ENCODE results near the gene HNMT.

HNMT gene

DNA sequence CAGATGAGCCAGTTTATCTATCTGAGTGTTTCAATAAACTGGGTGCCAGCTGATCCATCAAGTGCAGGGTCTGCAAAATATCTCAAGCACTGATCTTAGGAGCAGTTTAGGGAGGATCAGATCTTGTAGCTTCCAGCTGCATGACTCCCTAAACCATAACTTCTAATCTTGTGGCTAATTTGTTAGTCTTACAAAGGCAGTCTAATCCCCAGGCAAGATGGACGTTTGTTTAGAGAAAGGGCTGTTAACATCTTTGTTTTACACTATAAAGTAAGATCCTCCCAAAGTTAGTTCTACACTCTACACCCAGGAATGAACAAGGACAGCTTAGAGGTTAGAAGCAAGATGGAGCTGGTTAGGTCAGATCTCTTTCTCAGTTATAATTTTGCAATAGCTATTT is 28.7 kb upstream of the HNMT start:
- Histone ChIP-seq H3K4me3 (ENCODE audit: insufficient read depth, low read depth, low read length, poor library complexity, severe bottlenecking) (no peak overlapping the region), H3K4me1 (ENCODE audit: control insufficient read depth, insufficient read depth, low read length, poor library complexity, severe bottlenecking) (no peaks in the 10 kb centered on the region), H3K9me3 (ENCODE audit: control insufficient read depth, low read length) (no peaks in the 10 kb centered on the region), H3K36me3 (ENCODE audit: control insufficient read depth, insufficient read depth, low read length) (no peaks in the 10 kb centered on the region), H3K27me3 (replicated peaks; ENCODE audit: control insufficient read depth, insufficient read depth, low read length, poor library complexity, severe bottlenecking) (no peaks in the 10 kb centered on the region), H3K27ac (ENCODE audit: insufficient read depth, low read length, poor library complexity, severe bottlenecking) (no peak overlapping the region)
- no peak for DNase-seq

DNA sequence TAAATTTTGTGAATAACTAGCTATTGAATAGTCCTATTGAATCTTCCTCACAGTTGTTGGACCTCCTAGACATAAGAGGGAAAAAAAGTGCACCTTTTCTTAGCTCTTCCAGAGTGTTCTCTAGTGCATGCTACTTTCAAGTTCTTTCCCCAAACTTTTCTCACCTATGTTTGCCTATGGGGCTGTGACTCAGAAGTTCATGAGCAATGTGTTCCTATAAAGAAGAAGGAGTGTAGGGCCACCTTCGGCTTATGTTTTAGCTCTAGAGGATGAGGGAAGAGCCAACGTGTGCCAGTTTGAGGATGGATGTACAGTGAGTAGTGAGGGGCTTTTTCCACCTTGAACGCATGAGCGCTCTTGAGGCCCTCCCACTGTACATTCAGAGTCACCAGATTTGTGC is 27.0 kb upstream of the HNMT start:
- no peaks in the 10 kb centered on the region for H3K9me3 ChIP-seq (ENCODE audit: control insufficient read depth, low read length)
- no peaks in the 10 kb centered on the region for H3K27me3 ChIP-seq (replicated peaks; ENCODE audit: control insufficient read depth, insufficient read depth, low read length, poor library complexity, severe bottlenecking)
- H3K36me3 ChIP-seq (ENCODE audit: control insufficient read depth, insufficient read depth, low read length), result no peaks in the 10 kb centered on the region
- H3K4me1 ChIP-seq (ENCODE audit: control insufficient read depth, insufficient read depth, low read length, poor library complexity, severe bottlenecking), result no peaks in the 10 kb centered on the region
- no peak overlapping the region for H3K4me3 ChIP-seq (ENCODE audit: insufficient read depth, low read depth, low read length, poor library complexity, severe bottlenecking)
- no peak for DNase-seq
- no peak overlapping the region for H3K27ac ChIP-seq (ENCODE audit: insufficient read depth, low read length, poor library complexity, severe bottlenecking)

DNA sequence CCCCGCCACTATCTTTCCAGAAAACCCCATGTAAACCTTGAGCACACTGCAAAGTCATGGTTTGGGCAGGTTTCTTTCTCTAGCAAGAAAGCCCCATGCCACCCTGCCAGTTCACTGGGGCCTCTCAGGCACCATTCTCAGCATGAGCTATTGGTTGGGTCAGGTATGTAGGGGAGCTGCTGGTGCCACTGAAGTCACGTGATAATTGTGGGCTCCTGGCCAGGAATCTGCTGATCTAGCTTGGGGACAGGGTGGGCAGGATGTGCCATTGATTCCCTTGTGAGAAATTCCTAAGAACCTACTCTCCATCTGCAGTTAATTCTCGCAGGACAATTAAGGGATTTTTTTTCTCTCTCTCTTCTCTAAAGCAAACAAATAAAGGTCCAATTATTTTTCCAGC is 26.5 kb upstream of the HNMT start:
- Histone ChIP-seq H3K4me1 (ENCODE audit: control insufficient read depth, insufficient read depth, low read length, poor library complexity, severe bottlenecking) (no peaks in the 10 kb centered on the region), H3K9me3 (ENCODE audit: control insufficient read depth, low read length) (no peaks in the 10 kb centered on the region), H3K36me3 (ENCODE audit: control insufficient read depth, insufficient read depth, low read length) (no peaks in the 10 kb centered on the region), H3K4me3 (ENCODE audit: insufficient read depth, low read depth, low read length, poor library complexity, severe bottlenecking) (no peak overlapping the region), H3K27me3 (replicated peaks; ENCODE audit: control insufficient read depth, insufficient read depth, low read length, poor library complexity, severe bottlenecking) (no peaks in the 10 kb centered on the region), H3K27ac (ENCODE audit: insufficient read depth, low read length, poor library complexity, severe bottlenecking) (no peak overlapping the region)
- DNase-seq, result no peak

DNA sequence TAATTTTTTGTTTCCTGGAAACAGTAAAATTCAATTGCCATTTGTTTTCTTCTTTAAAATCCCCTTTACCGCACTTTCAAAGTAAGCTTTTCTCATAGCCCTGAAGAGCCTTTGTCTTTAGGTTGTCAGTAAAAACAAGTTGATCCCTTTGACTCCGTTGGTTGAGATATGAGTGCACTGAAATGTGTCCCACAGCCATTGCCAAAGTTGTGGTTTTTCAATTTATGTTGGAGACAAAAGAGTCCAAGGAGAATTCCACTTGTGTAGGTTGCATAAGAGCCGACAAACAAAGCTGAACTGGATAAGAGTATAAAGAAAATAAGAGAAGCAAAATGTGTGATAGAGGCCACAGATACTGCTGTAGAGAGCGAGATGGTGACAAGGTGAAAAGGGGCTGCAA is 26.1 kb upstream of the HNMT start:
- Histone ChIP-seq H3K4me3 (ENCODE audit: insufficient read depth, low read depth, low read length, poor library complexity, severe bottlenecking) (no peak overlapping the region), H3K36me3 (ENCODE audit: control insufficient read depth, insufficient read depth, low read length) (no peaks in the 10 kb centered on the region), H3K27me3 (replicated peaks; ENCODE audit: control insufficient read depth, insufficient read depth, low read length, poor library complexity, severe bottlenecking) (no peaks in the 10 kb centered on the region), H3K9me3 (ENCODE audit: control insufficient read depth, low read length) (no peaks in the 10 kb centered on the region), H3K4me1 (ENCODE audit: control insufficient read depth, insufficient read depth, low read length, poor library complexity, severe bottlenecking) (no peaks in the 10 kb centered on the region), H3K27ac (ENCODE audit: insufficient read depth, low read length, poor library complexity, severe bottlenecking) (no peak overlapping the region)
- DNase-seq, result no peak

DNA sequence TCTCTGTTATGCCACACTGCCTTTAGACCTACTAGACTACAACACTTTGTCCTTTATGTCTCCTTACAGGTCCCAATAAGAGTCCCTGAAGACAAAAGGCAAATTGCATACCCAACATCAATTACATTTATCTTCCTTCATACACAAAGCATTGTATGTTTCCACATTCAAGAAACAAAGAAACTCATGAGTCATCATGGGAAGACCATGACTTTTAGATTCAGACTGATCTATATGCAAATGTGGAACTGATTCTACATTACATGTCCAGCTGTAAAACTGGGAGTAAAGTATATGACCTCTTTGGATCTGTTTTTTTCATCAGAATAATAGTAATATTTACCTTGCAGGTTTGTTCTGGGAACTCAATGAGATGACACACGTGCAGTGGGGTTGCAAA is 25.2 kb upstream of the HNMT start:
- no peaks in the 10 kb centered on the region for H3K27me3 ChIP-seq (replicated peaks; ENCODE audit: control insufficient read depth, insufficient read depth, low read length, poor library complexity, severe bottlenecking)
- DNase-seq, result no peak
- no peaks in the 10 kb centered on the region for H3K4me1 ChIP-seq (ENCODE audit: control insufficient read depth, insufficient read depth, low read length, poor library complexity, severe bottlenecking)
- no peaks in the 10 kb centered on the region for H3K9me3 ChIP-seq (ENCODE audit: control insufficient read depth, low read length)
- H3K4me3 ChIP-seq (ENCODE audit: insufficient read depth, low read depth, low read length, poor library complexity, severe bottlenecking), result no peak overlapping the region
- no peak overlapping the region for H3K27ac ChIP-seq (ENCODE audit: insufficient read depth, low read length, poor library complexity, severe bottlenecking)
- no peaks in the 10 kb centered on the region for H3K36me3 ChIP-seq (ENCODE audit: control insufficient read depth, insufficient read depth, low read length)

DNA sequence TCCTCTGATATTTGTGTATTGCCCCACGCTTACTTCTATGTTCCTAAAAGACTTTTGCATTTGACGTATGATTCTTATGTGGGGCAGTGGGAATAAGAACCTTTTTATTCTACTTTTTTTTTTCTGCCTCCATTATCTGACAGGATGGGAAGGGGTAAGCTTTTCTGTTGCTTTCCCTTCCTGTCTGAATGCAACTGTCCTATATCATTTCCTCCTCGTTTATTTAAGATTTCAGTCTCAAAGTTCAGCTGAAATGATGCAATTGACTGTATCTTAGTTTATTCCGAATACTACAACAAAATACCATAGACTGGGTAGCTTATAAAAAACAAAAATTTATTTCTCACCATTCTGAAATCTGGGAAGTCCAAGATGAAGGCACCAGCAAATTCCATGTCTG is 24.1 kb upstream of the HNMT start:
- H3K4me1 ChIP-seq (ENCODE audit: control insufficient read depth, insufficient read depth, low read length, poor library complexity, severe bottlenecking), result no peaks in the 10 kb centered on the region
- no peak for DNase-seq
- H3K27ac ChIP-seq (ENCODE audit: insufficient read depth, low read length, poor library complexity, severe bottlenecking), result no peak overlapping the region
- no peak overlapping the region for H3K4me3 ChIP-seq (ENCODE audit: insufficient read depth, low read depth, low read length, poor library complexity, severe bottlenecking)
- no peaks in the 10 kb centered on the region for H3K36me3 ChIP-seq (ENCODE audit: control insufficient read depth, insufficient read depth, low read length)
- H3K27me3 ChIP-seq (replicated peaks; ENCODE audit: control insufficient read depth, insufficient read depth, low read length, poor library complexity, severe bottlenecking), result no peaks in the 10 kb centered on the region
- no peaks in the 10 kb centered on the region for H3K9me3 ChIP-seq (ENCODE audit: control insufficient read depth, low read length)

DNA sequence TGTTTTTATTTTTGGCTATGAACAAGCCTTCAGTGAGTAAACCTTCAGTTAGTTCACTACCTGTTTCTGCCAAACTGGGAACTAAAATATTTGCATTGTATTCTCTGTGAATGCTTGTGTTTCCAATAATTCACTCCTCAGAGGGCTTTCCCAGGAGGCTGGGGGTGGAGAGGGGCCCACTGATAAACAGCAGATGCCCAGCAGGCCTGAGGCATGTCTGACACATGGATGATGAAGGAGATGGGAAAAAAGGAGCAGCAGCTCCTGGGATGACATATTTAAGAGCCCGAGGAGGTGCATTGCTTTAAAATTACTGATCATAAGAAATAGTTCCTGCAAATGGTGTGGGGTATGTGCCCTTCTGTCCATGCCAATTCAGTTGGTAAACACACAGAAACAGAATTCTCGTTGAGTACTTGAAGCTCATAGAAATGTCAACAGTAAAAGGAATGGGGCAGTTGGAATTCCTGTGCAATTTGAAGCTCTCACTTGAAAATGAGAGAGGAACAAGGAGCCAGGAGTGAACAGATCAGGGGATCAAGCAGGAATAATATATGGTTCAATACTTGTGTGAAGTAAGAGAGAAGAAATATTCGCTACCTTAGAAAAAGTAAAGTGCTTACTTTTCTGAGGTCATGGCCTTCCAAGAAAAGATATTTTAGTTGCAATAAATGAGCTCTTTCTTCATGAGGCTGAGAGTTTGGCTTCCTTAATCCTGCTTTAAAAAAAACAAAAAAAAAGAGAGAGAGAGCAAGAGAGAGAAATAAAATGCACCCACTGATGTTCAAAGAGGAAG is 22.0 kb upstream of the HNMT start:
- Histone ChIP-seq H3K4me1 (ENCODE audit: control insufficient read depth, insufficient read depth, low read length, poor library complexity, severe bottlenecking) (no peaks in the 10 kb centered on the region), H3K27ac (ENCODE audit: insufficient read depth, low read length, poor library complexity, severe bottlenecking) (no peak overlapping the region), H3K27me3 (replicated peaks; ENCODE audit: control insufficient read depth, insufficient read depth, low read length, poor library complexity, severe bottlenecking) (no peaks in the 10 kb centered on the region), H3K36me3 (ENCODE audit: control insufficient read depth, insufficient read depth, low read length) (no peaks in the 10 kb centered on the region), H3K4me3 (ENCODE audit: insufficient read depth, low read depth, low read length, poor library complexity, severe bottlenecking) (no peak overlapping the region), H3K9me3 (ENCODE audit: control insufficient read depth, low read length) (no peaks in the 10 kb centered on the region)
- DNase-seq, result no peak

DNA sequence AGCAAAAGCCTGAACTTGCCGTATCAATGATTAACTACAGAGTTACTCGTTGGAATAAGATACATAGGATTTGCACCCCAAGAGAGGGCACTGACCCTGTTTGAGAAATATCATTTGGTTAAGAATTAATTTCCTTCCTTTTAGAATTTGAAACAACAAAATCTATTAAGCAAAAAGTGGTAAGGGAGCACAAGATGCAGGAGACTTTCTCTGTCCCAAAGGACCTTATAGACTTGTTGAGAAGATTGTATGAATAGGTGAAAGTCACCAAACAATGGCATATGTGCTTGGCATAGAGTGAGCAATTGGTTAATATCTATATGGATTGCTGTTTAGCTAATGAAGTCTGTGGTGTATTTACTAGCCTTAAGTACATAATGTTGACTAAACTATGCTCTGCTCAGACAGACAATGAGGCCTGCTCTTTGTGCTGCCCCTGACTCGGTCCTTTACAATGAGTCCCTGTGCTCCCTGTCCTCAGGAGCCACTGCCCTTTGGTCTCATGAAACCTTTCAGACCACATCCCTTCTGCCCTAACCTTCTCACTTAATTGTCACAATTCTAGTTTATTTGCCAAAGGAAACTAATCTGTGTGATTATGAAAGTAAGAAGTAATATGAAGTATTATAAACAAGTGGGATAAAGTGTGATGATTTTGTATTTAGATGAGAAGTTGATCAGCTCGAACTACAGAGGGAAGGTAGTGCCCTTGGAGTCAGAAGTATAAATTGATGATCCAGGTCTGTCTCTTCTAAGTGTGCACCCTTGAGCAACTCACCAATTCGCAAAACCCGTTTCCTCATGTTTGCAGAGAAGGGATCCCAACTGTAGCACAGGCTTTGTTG is 21.2 kb upstream of the HNMT start:
- Histone ChIP-seq H3K9me3 (ENCODE audit: control insufficient read depth, low read length) (no peaks in the 10 kb centered on the region), H3K4me1 (ENCODE audit: control insufficient read depth, insufficient read depth, low read length, poor library complexity, severe bottlenecking) (no peaks in the 10 kb centered on the region), H3K27me3 (replicated peaks; ENCODE audit: control insufficient read depth, insufficient read depth, low read length, poor library complexity, severe bottlenecking) (no peaks in the 10 kb centered on the region), H3K36me3 (ENCODE audit: control insufficient read depth, insufficient read depth, low read length) (no peaks in the 10 kb centered on the region), H3K4me3 (ENCODE audit: insufficient read depth, low read depth, low read length, poor library complexity, severe bottlenecking) (no peak overlapping the region), H3K27ac (ENCODE audit: insufficient read depth, low read length, poor library complexity, severe bottlenecking) (no peak overlapping the region)
- no peak for DNase-seq

DNA sequence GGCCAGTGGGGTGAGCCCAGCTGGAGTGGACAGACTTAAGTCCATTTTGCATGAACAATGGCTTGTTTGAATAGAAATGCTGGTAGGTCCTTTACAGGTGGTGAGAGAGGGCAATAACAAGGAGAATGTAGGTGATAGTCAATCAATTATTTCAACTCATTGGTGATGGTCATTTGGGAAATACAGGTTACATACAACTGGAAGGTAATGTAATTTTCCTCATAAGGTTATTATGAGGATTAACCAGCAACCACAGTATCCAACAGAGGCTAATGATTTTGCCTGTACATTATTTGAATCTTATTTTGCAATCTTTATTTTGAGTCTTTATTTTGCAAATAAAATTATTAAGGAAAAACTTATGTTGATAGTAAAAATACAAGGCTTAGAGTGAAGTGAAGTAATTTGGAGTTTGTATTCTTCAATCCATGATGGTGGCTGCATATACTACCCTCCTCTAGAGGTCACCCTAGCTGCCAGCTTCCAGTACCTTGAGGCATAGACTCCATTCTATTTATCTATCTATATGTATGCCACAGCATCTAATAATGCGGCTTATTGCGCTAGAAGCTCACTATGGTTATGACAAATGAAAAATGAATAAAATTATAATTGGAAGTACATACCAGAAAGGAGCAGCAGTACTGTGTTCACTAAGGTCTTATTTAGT is 20.5 kb upstream of the HNMT start:
- no peaks in the 10 kb centered on the region for H3K36me3 ChIP-seq (ENCODE audit: control insufficient read depth, insufficient read depth, low read length)
- no peak overlapping the region for H3K4me3 ChIP-seq (ENCODE audit: insufficient read depth, low read depth, low read length, poor library complexity, severe bottlenecking)
- H3K4me1 ChIP-seq (ENCODE audit: control insufficient read depth, insufficient read depth, low read length, poor library complexity, severe bottlenecking), result no peaks in the 10 kb centered on the region
- no peak overlapping the region for H3K27ac ChIP-seq (ENCODE audit: insufficient read depth, low read length, poor library complexity, severe bottlenecking)
- no peaks in the 10 kb centered on the region for H3K27me3 ChIP-seq (replicated peaks; ENCODE audit: control insufficient read depth, insufficient read depth, low read length, poor library complexity, severe bottlenecking)
- no peak for DNase-seq
- H3K9me3 ChIP-seq (ENCODE audit: control insufficient read depth, low read length), result no peaks in the 10 kb centered on the region

DNA sequence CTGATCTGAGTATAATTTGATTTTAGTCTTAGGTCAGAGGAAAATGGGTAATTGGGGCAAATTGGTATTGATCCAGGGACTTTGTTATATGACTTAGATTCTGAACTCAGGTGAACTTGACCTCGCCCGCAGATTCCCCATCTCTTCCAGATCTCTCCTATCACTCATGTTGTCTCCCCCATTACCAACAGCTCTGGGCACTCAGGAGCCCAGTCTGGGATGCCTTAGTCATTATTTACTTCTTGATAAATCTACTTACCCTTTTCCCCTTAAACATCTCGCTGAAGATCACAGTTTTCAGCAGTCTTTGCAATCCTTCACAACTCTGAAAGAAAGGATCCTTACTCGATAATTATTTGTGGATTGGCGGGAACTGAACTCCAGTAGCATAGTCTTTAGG is 19.6 kb upstream of the HNMT start:
- no peaks in the 10 kb centered on the region for H3K27me3 ChIP-seq (replicated peaks; ENCODE audit: control insufficient read depth, insufficient read depth, low read length, poor library complexity, severe bottlenecking)
- no peaks in the 10 kb centered on the region for H3K36me3 ChIP-seq (ENCODE audit: control insufficient read depth, insufficient read depth, low read length)
- no peak overlapping the region for H3K4me3 ChIP-seq (ENCODE audit: insufficient read depth, low read depth, low read length, poor library complexity, severe bottlenecking)
- no peaks in the 10 kb centered on the region for H3K4me1 ChIP-seq (ENCODE audit: control insufficient read depth, insufficient read depth, low read length, poor library complexity, severe bottlenecking)
- H3K27ac ChIP-seq (ENCODE audit: insufficient read depth, low read length, poor library complexity, severe bottlenecking), result no peak overlapping the region
- DNase-seq, result no peak
- H3K9me3 ChIP-seq (ENCODE audit: control insufficient read depth, low read length), result no peaks in the 10 kb centered on the region
